Smooth muscle cell (in vitro differentiated cells): ENCODE measurements around the gene APLF. TPM values are rescaled to one million over a fixed set of nuclear protein-coding genes. Genes with fewer than 3 reads are reported as not detected.

Experiments used
- DNase-seq: peaks from one replicate; lab custom pipeline; 2025; ENCODE audit not compliant: unreplicated experiment; lab: John Stamatoyannopoulos, UW
- H2AFZ ChIP-seq: fragments of 200-600 bp; sonication (generic); 2 replicates; pipeline ENCODE4 v1.6.0; 2016; ENCODE audit warnings: antibody characterized with exemption, low read depth, mild to moderate bottlenecking
- H3F3A ChIP-seq: fragments of 200-600 bp; sonication (generic); 2 replicates; pipeline ENCODE4 v1.6.0; 2017; ENCODE audit warnings: antibody characterized with exemption, low read depth
- H3K27ac ChIP-seq: fragments of 200-600 bp; sonication (generic); 2 replicates; pipeline ENCODE4 v1.5.1; 2016; ENCODE audit warnings: low read depth, mild to moderate bottlenecking
- H3K27me3 ChIP-seq: fragments of 200-600 bp; sonication (generic); 2 replicates; pipeline ENCODE4 v1.6.1; 2016; ENCODE audit warnings: low read depth, mild to moderate bottlenecking
- H3K36me3 ChIP-seq: fragments of 200-600 bp; sonication (generic); 2 replicates; pipeline ENCODE4 v1.5.1; 2016; ENCODE audit warnings: low read depth
- H3K4me1 ChIP-seq: fragments of 200-600 bp; sonication (generic); 2 replicates; pipeline ENCODE4 v1.5.1; 2016; ENCODE audit warnings: low read depth
- H3K4me2 ChIP-seq: fragments of 200-600 bp; sonication (generic); 2 replicates; pipeline ENCODE4 v1.6.0; 2016; ENCODE audit warnings: mild to moderate bottlenecking
- H3K4me3 ChIP-seq: fragments of 200-600 bp; sonication (generic); 2 replicates; pipeline ENCODE4 v1.5.1; 2016; ENCODE audit warnings: mild to moderate bottlenecking
- H3K79me2 ChIP-seq: fragments of 200-600 bp; sonication (generic); 2 replicates; pipeline ENCODE4 v1.6.0; 2016; ENCODE audit warnings: low read depth, mild to moderate bottlenecking
- H3K9ac ChIP-seq: fragments of 200-600 bp; sonication (generic); 2 replicates; pipeline ENCODE4 v1.6.0; 2016; ENCODE audit warnings: low read depth
- H3K9me3 ChIP-seq: fragments of 200-600 bp; sonication (generic); replicated peaks from 2 replicates; pipeline ENCODE4 v1.5.1; 2016; ENCODE audit warnings: low read depth
- H4K20me1 ChIP-seq: fragments of 200-600 bp; sonication (generic); 2 replicates; pipeline ENCODE4 v1.6.0; 2016; ENCODE audit warnings: low read depth
- CTCF ChIP-seq: fragments of 200-600 bp; sonication (generic); IDR thresholded peaks from 2 replicates; pipeline ENCODE4 v1.5.1; 2017; ENCODE audit warnings: borderline replicate concordance, mild to moderate bottlenecking, antibody characterized with exemption; ENCODE audit not compliant: insufficient read depth, poor library complexity, severe bottlenecking
- WGBS: methylation state at CpG from one replicate; pipeline ENCODE4 v1.1.7; 2016; ENCODE audit warnings: low lambda C conversion rate; 5-methylcytosine and 5-hydroxymethylcytosine counted together
- polyA plus RNA-seq: library from polyadenylated mRNA; unstranded; fragments of >200 nt; fragmentation: Nextera tagmentation; extraction: Ambion mirVana; gene quantifications from 2 replicates; pipeline ENCODE4 v1.2.1, GENCODE V29; 2016
- total RNA-seq: library from RNA; depleted of rRNA; stranded (reverse); fragments of >200 nt; gene quantifications from 2 replicates; pipeline ENCODE4 v1.2.3, GENCODE V29; 2014

APLF gene
- total and polyA plus RNA-seq, 2 experiments from 2014 or later: 3.4 to 8.0 TPM

- Histone ChIP-seq H3K9ac (no peak overlapping the region), H3K4me1 (no peaks in the 10 kb centered on the region), H3F3A (no peaks in the 10 kb centered on the region), H3K79me2 (no peaks in the 10 kb centered on the region), H3K4me3 (no peak overlapping the region), H3K9me3 (no peaks in the 10 kb centered on the region), H2AFZ (no peak overlapping the region), H3K36me3 (no peaks in the 10 kb centered on the region), H3K27me3 (no peaks in the 10 kb centered on the region), H3K27ac (no peak overlapping the region), H3K4me2 (no peak overlapping the region), H4K20me1 (no peaks in the 10 kb centered on the region)
- no peak for DNase-seq
- no peak for TF ChIP-seq CTCF
- 72% methylated on average over 1 of the region's 1 CpG for WGBS
These were observed 38.6 kb upstream of the APLF start for GRCh38 chr2:68428746-68429145.

- no peak overlapping the region for H2AFZ ChIP-seq
- H3K36me3 ChIP-seq: no peaks in the 10 kb centered on the region
- H3K4me1 ChIP-seq: no peaks in the 10 kb centered on the region
- no peak overlapping the region for H3K4me3 ChIP-seq
- H4K20me1 ChIP-seq: no peaks in the 10 kb centered on the region
- no peak for DNase-seq
- H3K9ac ChIP-seq: no peak overlapping the region
- no peak overlapping the region for H3K4me2 ChIP-seq
- no peaks in the 10 kb centered on the region for H3F3A ChIP-seq
- no peak for TF ChIP-seq CTCF
- H3K79me2 ChIP-seq: no peaks in the 10 kb centered on the region
- H3K27me3 ChIP-seq: no peaks in the 10 kb centered on the region
- H3K9me3 ChIP-seq: no peaks in the 10 kb centered on the region
- H3K27ac ChIP-seq: no peak overlapping the region
- 72% methylated on average over 7 of the region's 7 CpGs for WGBS
These were observed 38.0 kb upstream of the APLF start for GRCh38 chr2:68429311-68429826.

GRCh38 chr2:68431316-68431972 lies 35.9 kb upstream of the APLF start:
- H3K27me3 ChIP-seq: no peaks in the 10 kb centered on the region
- no peak overlapping the region for H3K9ac ChIP-seq
- WGBS: 82% methylated on average over 8 of the region's 8 CpGs
- no peak overlapping the region for H3K4me3 ChIP-seq
- no peaks in the 10 kb centered on the region for H3K36me3 ChIP-seq
- no peak for TF ChIP-seq CTCF
- H3K9me3 ChIP-seq: no peaks in the 10 kb centered on the region
- peaks cover 3% of the 10 kb centered on the region for H3K4me1 ChIP-seq
- H3F3A ChIP-seq: no peaks in the 10 kb centered on the region
- H3K79me2 ChIP-seq: no peaks in the 10 kb centered on the region
- H4K20me1 ChIP-seq: no peaks in the 10 kb centered on the region
- H3K27ac ChIP-seq: no peak overlapping the region
- no peak for DNase-seq
- no peak overlapping the region for H2AFZ ChIP-seq
- no peak overlapping the region for H3K4me2 ChIP-seq
